Gastroesophageal sphincter (tissue), 3 donors: ENCODE data around the gene TSPYL1.

Source experiments
- POLR2A ChIP-seq, 2 donors: fragments of 450-650 bp; IDR thresholded peaks; one replicate each; pipeline ENCODE4 v1.6.1; 2017; ENCODE audit warnings: antibody characterized with exemption in 2 of 2, mild to moderate bottlenecking in 2 of 2, moderate library complexity in 1 of 2
- POLR2AphosphoS5 ChIP-seq: sonication (generic); formaldehyde crosslinking; IDR thresholded peaks from one replicate; pipeline ENCODE4 v1.6.1; 2017; ENCODE audit warnings: antibody characterized with exemption
- TF ChIP-seq, protein P1 (sequence below), 4 experiments: fragments of 200-600 bp in 2 of 4; fragments of 450-650 bp in 2 of 4; sonication (generic) in 1 of 4; IDR thresholded peaks; one replicate each; pipeline ENCODE4 v1.5.1; 2017 to 2019; ENCODE audit warnings: antibody characterized with exemption in 4 of 4, mild to moderate bottlenecking in 2 of 4, moderate library complexity in 2 of 4

GRCh38 chr6:116326181-116326671, 46.5 kb upstream of the TSPYL1 start:
- TF ChIP-seq POLR2A (IDR thresholded peaks at IDR 0.05) (no peak), POLR2AphosphoS5 (no peak)
- TF ChIP-seq, protein P1, sequence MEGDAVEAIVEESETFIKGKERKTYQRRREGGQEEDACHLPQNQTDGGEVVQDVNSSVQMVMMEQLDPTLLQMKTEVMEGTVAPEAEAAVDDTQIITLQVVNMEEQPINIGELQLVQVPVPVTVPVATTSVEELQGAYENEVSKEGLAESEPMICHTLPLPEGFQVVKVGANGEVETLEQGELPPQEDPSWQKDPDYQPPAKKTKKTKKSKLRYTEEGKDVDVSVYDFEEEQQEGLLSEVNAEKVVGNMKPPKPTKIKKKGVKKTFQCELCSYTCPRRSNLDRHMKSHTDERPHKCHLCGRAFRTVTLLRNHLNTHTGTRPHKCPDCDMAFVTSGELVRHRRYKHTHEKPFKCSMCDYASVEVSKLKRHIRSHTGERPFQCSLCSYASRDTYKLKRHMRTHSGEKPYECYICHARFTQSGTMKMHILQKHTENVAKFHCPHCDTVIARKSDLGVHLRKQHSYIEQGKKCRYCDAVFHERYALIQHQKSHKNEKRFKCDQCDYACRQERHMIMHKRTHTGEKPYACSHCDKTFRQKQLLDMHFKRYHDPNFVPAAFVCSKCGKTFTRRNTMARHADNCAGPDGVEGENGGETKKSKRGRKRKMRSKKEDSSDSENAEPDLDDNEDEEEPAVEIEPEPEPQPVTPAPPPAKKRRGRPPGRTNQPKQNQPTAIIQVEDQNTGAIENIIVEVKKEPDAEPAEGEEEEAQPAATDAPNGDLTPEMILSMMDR (IDR thresholded peaks at IDR 0.05), result no peak
